HCT116 (cell line): ENCODE results near the gene GLRA3.

Source experiments
- EZH2 ChIP-seq: fragments of 200-600 bp; sonication (generic); IDR thresholded peaks from 2 replicates; pipeline ENCODE4 v1.6.1; 2017; ENCODE audit warnings: antibody characterized with exemption, mixed run types
- POLR2A ChIP-seq: IDR thresholded peaks from 2 replicates; pipeline ENCODE4 v1.7.0; 2011; ENCODE audit warnings: borderline replicate concordance; ENCODE audit not compliant: insufficient read depth, insufficient read length; ENCODE audit errors: extremely low read depth
- POLR2AphosphoS5 ChIP-seq: IDR thresholded peaks from 2 replicates; pipeline ENCODE4 v1.6.1; 2011; ENCODE audit warnings: mild to moderate bottlenecking, low read depth, low read length, moderate library complexity
- SRF ChIP-seq: IDR thresholded peaks from 2 replicates; pipeline ENCODE4 v1.6.1; 2012; ENCODE audit warnings: low read depth
- YY1 ChIP-seq: IDR thresholded peaks from 2 replicates; pipeline ENCODE4 v1.6.1; 2011; ENCODE audit warnings: low read length, low read depth, moderate library complexity, mild to moderate bottlenecking; ENCODE audit not compliant: insufficient replicate concordance; ENCODE audit errors: extremely low read depth
- TF ChIP-seq, protein P1 (sequence below), 3 experiments: fragments of 200-600 bp in 1 of 3; sonication (generic) in 1 of 3; IDR thresholded peaks in 2 of 3; conservative IDR thresholded peaks in 1 of 3; 2 replicates each; pipeline ENCODE4 v1.5.1; 2012 to 2017; ENCODE audit warnings: low read depth in 2 of 3, low read length in 2 of 3, antibody characterized with exemption in 1 of 3, borderline replicate concordance in 1 of 3, control low read depth in 1 of 3, mild to moderate bottlenecking in 1 of 3, mixed read lengths in 1 of 3, mixed run types in 1 of 3, moderate library complexity in 1 of 3; ENCODE audit not compliant: insufficient read depth in 1 of 3
- TF ChIP-seq, protein P2 (sequence below): IDR thresholded peaks from 2 replicates; pipeline ENCODE4 v1.6.1; 2012
- TF ChIP-seq, protein P3 (sequence below): IDR thresholded peaks from 2 replicates; pipeline ENCODE4 v1.6.1; 2012; ENCODE audit warnings: low read depth

DNA sequence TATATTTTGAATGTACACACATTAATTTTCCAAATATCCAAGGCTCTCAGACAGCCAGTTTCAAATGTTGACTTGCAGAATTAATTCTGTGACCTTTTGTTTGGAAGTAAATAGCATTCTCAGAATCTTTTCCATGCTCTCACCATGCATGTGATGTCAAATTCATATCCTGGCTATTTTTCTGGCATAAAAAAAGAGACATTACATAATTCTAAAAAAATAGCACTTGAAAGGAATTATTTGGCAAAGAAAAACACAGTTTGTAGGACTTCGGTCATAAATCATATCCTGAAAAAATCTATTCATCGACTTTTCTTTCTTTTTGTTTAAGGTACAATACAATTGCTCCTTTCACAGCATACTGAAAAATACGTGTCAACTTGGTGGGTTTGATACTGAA is 111.2 kb downstream of the GLRA3 start:
- TF ChIP-seq, protein P1, sequence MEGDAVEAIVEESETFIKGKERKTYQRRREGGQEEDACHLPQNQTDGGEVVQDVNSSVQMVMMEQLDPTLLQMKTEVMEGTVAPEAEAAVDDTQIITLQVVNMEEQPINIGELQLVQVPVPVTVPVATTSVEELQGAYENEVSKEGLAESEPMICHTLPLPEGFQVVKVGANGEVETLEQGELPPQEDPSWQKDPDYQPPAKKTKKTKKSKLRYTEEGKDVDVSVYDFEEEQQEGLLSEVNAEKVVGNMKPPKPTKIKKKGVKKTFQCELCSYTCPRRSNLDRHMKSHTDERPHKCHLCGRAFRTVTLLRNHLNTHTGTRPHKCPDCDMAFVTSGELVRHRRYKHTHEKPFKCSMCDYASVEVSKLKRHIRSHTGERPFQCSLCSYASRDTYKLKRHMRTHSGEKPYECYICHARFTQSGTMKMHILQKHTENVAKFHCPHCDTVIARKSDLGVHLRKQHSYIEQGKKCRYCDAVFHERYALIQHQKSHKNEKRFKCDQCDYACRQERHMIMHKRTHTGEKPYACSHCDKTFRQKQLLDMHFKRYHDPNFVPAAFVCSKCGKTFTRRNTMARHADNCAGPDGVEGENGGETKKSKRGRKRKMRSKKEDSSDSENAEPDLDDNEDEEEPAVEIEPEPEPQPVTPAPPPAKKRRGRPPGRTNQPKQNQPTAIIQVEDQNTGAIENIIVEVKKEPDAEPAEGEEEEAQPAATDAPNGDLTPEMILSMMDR (IDR thresholded peaks at IDR 0.05 in 2 of 3, conservative IDR thresholded peaks at IDR 0.05 in 1 of 3; ENCODE audit: borderline replicate concordance in 1 of 3, insufficient read depth in 1 of 3, low read depth in 2 of 3, low read length in 2 of 3): no peak
- TF ChIP-seq EZH2 (no peak), POLR2A (no peak), SRF (no peak), POLR2AphosphoS5 (no peak), YY1 (no peak)
- TF ChIP-seq, protein P2, sequence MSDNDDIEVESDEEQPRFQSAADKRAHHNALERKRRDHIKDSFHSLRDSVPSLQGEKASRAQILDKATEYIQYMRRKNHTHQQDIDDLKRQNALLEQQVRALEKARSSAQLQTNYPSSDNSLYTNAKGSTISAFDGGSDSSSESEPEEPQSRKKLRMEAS: no peak
- TF ChIP-seq, protein P3, sequence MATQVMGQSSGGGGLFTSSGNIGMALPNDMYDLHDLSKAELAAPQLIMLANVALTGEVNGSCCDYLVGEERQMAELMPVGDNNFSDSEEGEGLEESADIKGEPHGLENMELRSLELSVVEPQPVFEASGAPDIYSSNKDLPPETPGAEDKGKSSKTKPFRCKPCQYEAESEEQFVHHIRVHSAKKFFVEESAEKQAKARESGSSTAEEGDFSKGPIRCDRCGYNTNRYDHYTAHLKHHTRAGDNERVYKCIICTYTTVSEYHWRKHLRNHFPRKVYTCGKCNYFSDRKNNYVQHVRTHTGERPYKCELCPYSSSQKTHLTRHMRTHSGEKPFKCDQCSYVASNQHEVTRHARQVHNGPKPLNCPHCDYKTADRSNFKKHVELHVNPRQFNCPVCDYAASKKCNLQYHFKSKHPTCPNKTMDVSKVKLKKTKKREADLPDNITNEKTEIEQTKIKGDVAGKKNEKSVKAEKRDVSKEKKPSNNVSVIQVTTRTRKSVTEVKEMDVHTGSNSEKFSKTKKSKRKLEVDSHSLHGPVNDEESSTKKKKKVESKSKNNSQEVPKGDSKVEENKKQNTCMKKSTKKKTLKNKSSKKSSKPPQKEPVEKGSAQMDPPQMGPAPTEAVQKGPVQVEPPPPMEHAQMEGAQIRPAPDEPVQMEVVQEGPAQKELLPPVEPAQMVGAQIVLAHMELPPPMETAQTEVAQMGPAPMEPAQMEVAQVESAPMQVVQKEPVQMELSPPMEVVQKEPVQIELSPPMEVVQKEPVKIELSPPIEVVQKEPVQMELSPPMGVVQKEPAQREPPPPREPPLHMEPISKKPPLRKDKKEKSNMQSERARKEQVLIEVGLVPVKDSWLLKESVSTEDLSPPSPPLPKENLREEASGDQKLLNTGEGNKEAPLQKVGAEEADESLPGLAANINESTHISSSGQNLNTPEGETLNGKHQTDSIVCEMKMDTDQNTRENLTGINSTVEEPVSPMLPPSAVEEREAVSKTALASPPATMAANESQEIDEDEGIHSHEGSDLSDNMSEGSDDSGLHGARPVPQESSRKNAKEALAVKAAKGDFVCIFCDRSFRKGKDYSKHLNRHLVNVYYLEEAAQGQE: no peak
